Left renal cortex interstitium (tissue), 4 donors: ENCODE results near the gene CCSAP. TPM values are rescaled to one million over a fixed set of nuclear protein-coding genes. Genes with fewer than 3 reads are reported as not detected.
"Not testable (repeated sequence)": the region's sequence is repeated elsewhere in the genome, so short reads cannot be mapped to it uniquely, and the experiment has no call there.

Experiments
- DNase-seq, 4 donors: peaks; one replicate each; pipeline ENCODE4 v3.0.0-alpha.2; 2013; ENCODE audit warnings: low read depth in 4 of 4, low spot score in 2 of 4, missing footprints in 1 of 4
- polyA plus RNA-seq, 4 donors: library from polyadenylated mRNA; unstranded; fragments of 120-200 nt; gene quantifications; one replicate each; pipeline ENCODE4 v1.2.1, GENCODE V29; 2013; ENCODE audit not compliant: insufficient read length in 4 of 4

CCSAP gene
- polyA plus RNA-seq, result 10 to 100 TPM in 1 of 4 donors, 1 to 10 TPM in 3; 8.3 to 10.9 (median 9.1) TPM

GRCh38 chr1:229342656-229343569, at the start of gene CCSAP:
CCSAP (minus strand) TSS chr1:229343047; CDS start chr1:229342465, 582 bp downstream.
- DNase-seq, result peak in 3 of 4 donors; percentile 25 to 35 (median 34)

- no peak for DNase-seq
Observed at GRCh38 chr1:229390130-229390529, 47.3 kb upstream of the CCSAP start.

- no peak for DNase-seq
Observed at GRCh38 chr1:229388897-229389580, 46.2 kb upstream of the CCSAP start.

GRCh38 chr1:229385853-229386456, 43.1 kb upstream of the CCSAP start:
- DNase-seq, result no peak

- DNase-seq, result no peak
Observed at GRCh38 chr1:229384822-229385221, 42.0 kb upstream of the CCSAP start.

- no peak for DNase-seq
Observed at GRCh38 chr1:229383961-229384360, 41.1 kb upstream of the CCSAP start.

- no peak for DNase-seq
Observed at GRCh38 chr1:229383188-229383587, 40.3 kb upstream of the CCSAP start.

- DNase-seq, result no peak
Observed at GRCh38 chr1:229381234-229381633, 38.4 kb upstream of the CCSAP start.

GRCh38 chr1:229380536-229381160, 37.8 kb upstream of the CCSAP start:
- no peak for DNase-seq

GRCh38 chr1:229379846-229380245, 37.0 kb upstream of the CCSAP start:
- DNase-seq, result no peak

- DNase-seq, result no peak
Observed at GRCh38 chr1:229378586-229379367, 35.9 kb upstream of the CCSAP start.

- not testable (repeated sequence) for DNase-seq
Observed at GRCh38 chr1:229378035-229378434, 35.2 kb upstream of the CCSAP start.

GRCh38 chr1:229377429-229377828, 34.6 kb upstream of the CCSAP start:
- DNase-seq, result no peak

GRCh38 chr1:229376521-229376920, 33.7 kb upstream of the CCSAP start:
- DNase-seq, result no peak

- no peak for DNase-seq
Observed at GRCh38 chr1:229374485-229374884, 31.6 kb upstream of the CCSAP start.

- no peak for DNase-seq
Observed at GRCh38 chr1:229373395-229373794, 30.5 kb upstream of the CCSAP start.

- no peak for DNase-seq
Observed at GRCh38 chr1:229372251-229372650, 29.4 kb upstream of the CCSAP start.

GRCh38 chr1:229371624-229372023, 28.8 kb upstream of the CCSAP start:
- no peak for DNase-seq

GRCh38 chr1:229370601-229371021, 27.8 kb upstream of the CCSAP start:
- DNase-seq, result peak in 1 of 4 donors; percentile 10

- DNase-seq, result no peak
Observed at GRCh38 chr1:229368347-229368746, 25.5 kb upstream of the CCSAP start.
